ENCODE data around the gene C20orf204.

C20orf204 gene

GRCh38 chr20:64025101-64025825, 10.7 kb upstream of the C20orf204 start:
- H2BK5ac ChIP-seq (ENCODE audit: low read length) = no peak overlapping the region
- H3K27me3 ChIP-seq (ENCODE audit: insufficient read depth, low read length, poor library complexity) = no peaks in the 10 kb centered on the region
- no peak overlapping the region for H3K18ac ChIP-seq (ENCODE audit: low read length)
- H3K23ac ChIP-seq (ENCODE audit: low read length) = no peak overlapping the region
- H3K27ac ChIP-seq (ENCODE audit: low read depth, low read length) = no peak overlapping the region
- no peak overlapping the region for H3K56ac ChIP-seq (ENCODE audit: low read length)
- no peaks in the 10 kb centered on the region for H3K4me1 ChIP-seq (ENCODE audit: control insufficient read depth, low read depth, low read length)
- no peak overlapping the region for H2BK120ac ChIP-seq (ENCODE audit: low read depth, low read length)
- no peak overlapping the region for H2AK5ac ChIP-seq (ENCODE audit: low read length)
- H3K4me2 ChIP-seq (ENCODE audit: low read length) = no peak overlapping the region
- no peak overlapping the region for H4K8ac ChIP-seq (ENCODE audit: low read depth, low read length)
- no peak overlapping the region for H3K4me3 ChIP-seq (ENCODE audit: low read length)
- H3K4ac ChIP-seq (ENCODE audit: low read depth, low read length) = no peak overlapping the region
- DNase-seq = no peak
- no peak overlapping the region for H4K5ac ChIP-seq (ENCODE audit: low read length)
- no peak overlapping the region for H3K9ac ChIP-seq (ENCODE audit: low read length)
- no peaks in the 10 kb centered on the region for H3K79me2 ChIP-seq (ENCODE audit: control insufficient read depth, insufficient read depth, low read length)
- peaks cover 20% of the 10 kb centered on the region for H3K36me3 ChIP-seq (ENCODE audit: control insufficient read depth, insufficient read depth, low read length)
- H2BK15ac ChIP-seq (replicated peaks; ENCODE audit: low read depth) = no peak overlapping the region
- no CpG with 5 or more reads among the region's 18 CpGs for WGBS (ENCODE audit: extremely low coverage, insufficient coverage, low lambda C conversion rate)
- H3K79me1 ChIP-seq (ENCODE audit: low read length) = no peaks in the 10 kb centered on the region

- Histone ChIP-seq H2BK120ac (ENCODE audit: low read depth, low read length) (no peak overlapping the region), H3K79me1 (ENCODE audit: low read length) (no peaks in the 10 kb centered on the region), H2BK5ac (ENCODE audit: low read length) (no peak overlapping the region), H2AK5ac (ENCODE audit: low read length) (no peak overlapping the region), H4K5ac (ENCODE audit: low read length) (no peak overlapping the region), H3K36me3 (ENCODE audit: control insufficient read depth, insufficient read depth, low read length) (peaks cover 21% of the 10 kb centered on the region), H4K8ac (ENCODE audit: low read depth, low read length) (no peak overlapping the region), H3K79me2 (ENCODE audit: control insufficient read depth, insufficient read depth, low read length) (no peaks in the 10 kb centered on the region), H3K18ac (ENCODE audit: low read length) (no peak overlapping the region), H3K56ac (ENCODE audit: low read length) (no peak overlapping the region), H3K23ac (ENCODE audit: low read length) (no peak overlapping the region), H2BK15ac (replicated peaks; ENCODE audit: low read depth) (no peak overlapping the region), H3K9ac (ENCODE audit: low read length) (no peak overlapping the region), H3K4me3 (ENCODE audit: low read length) (no peak overlapping the region), H3K4me1 (ENCODE audit: control insufficient read depth, low read depth, low read length) (no peaks in the 10 kb centered on the region), H3K4me2 (ENCODE audit: low read length) (no peak overlapping the region), H3K27ac (ENCODE audit: low read depth, low read length) (no peak overlapping the region), H3K27me3 (ENCODE audit: insufficient read depth, low read length, poor library complexity) (no peaks in the 10 kb centered on the region), H3K4ac (ENCODE audit: low read depth, low read length) (no peak overlapping the region)
- WGBS (ENCODE audit: extremely low coverage, insufficient coverage, low lambda C conversion rate) = no CpG with 5 or more reads among the region's 29 CpGs
- DNase-seq = no peak
Observed at GRCh38 chr20:64025826-64026412, 10.1 kb upstream of the C20orf204 start.

- peaks cover 19% of the 10 kb centered on the region for H3K36me3 ChIP-seq (ENCODE audit: control insufficient read depth, insufficient read depth, low read length)
Observed at GRCh38 chr20:64027981-64028685, 7.8 kb upstream of the C20orf204 start.

GRCh38 chr20:64029293-64030117, 6.5 kb upstream of the C20orf204 start:
- H3K4me3 ChIP-seq (ENCODE audit: low read length) = no peak overlapping the region
- no CpG with 5 or more reads among the region's 38 CpGs for WGBS (ENCODE audit: extremely low coverage, insufficient coverage, low lambda C conversion rate)
- H3K27me3 ChIP-seq (ENCODE audit: insufficient read depth, low read length, poor library complexity) = no peaks in the 10 kb centered on the region
- H3K18ac ChIP-seq (ENCODE audit: low read length) = no peak overlapping the region
- no peak overlapping the region for H3K23ac ChIP-seq (ENCODE audit: low read length)
- no peak overlapping the region for H2BK5ac ChIP-seq (ENCODE audit: low read length)
- no peak overlapping the region for H3K9ac ChIP-seq (ENCODE audit: low read length)
- no peak for DNase-seq
- no peak overlapping the region for H3K4ac ChIP-seq (ENCODE audit: low read depth, low read length)
- H3K79me1 ChIP-seq (ENCODE audit: low read length) = no peaks in the 10 kb centered on the region
- no peak overlapping the region for H4K8ac ChIP-seq (ENCODE audit: low read depth, low read length)
- H3K4me1 ChIP-seq (ENCODE audit: control insufficient read depth, low read depth, low read length) = no peaks in the 10 kb centered on the region
- H4K5ac ChIP-seq (ENCODE audit: low read length) = no peak overlapping the region
- H2AK5ac ChIP-seq (ENCODE audit: low read length) = no peak overlapping the region
- H3K79me2 ChIP-seq (ENCODE audit: control insufficient read depth, insufficient read depth, low read length) = no peaks in the 10 kb centered on the region
- no peak overlapping the region for H3K56ac ChIP-seq (ENCODE audit: low read length)
- H3K4me2 ChIP-seq (ENCODE audit: low read length) = no peak overlapping the region
- no peak overlapping the region for H2BK15ac ChIP-seq (replicated peaks; ENCODE audit: low read depth)
- peaks cover 18% of the 10 kb centered on the region for H3K36me3 ChIP-seq (ENCODE audit: control insufficient read depth, insufficient read depth, low read length)
- H2BK120ac ChIP-seq (ENCODE audit: low read depth, low read length) = no peak overlapping the region
- no peak overlapping the region for H3K27ac ChIP-seq (ENCODE audit: low read depth, low read length)

More at GRCh38 chr20:64027981-64028685, 7.8 kb upstream of the C20orf204 start:
- DNase-seq = no peak
- Histone ChIP-seq H3K4me2 (ENCODE audit: low read length) (no peak overlapping the region), H3K79me1 (ENCODE audit: low read length) (no peaks in the 10 kb centered on the region), H3K27me3 (ENCODE audit: insufficient read depth, low read length, poor library complexity) (no peaks in the 10 kb centered on the region), H2BK5ac (ENCODE audit: low read length) (no peak overlapping the region), H3K56ac (ENCODE audit: low read length) (no peak overlapping the region), H3K27ac (ENCODE audit: low read depth, low read length) (no peak overlapping the region), H3K18ac (ENCODE audit: low read length) (no peak overlapping the region), H4K5ac (ENCODE audit: low read length) (no peak overlapping the region), H3K79me2 (ENCODE audit: control insufficient read depth, insufficient read depth, low read length) (no peaks in the 10 kb centered on the region), H2BK120ac (ENCODE audit: low read depth, low read length) (no peak overlapping the region), H3K4me1 (ENCODE audit: control insufficient read depth, low read depth, low read length) (no peaks in the 10 kb centered on the region), H3K23ac (ENCODE audit: low read length) (no peak overlapping the region), H2BK15ac (replicated peaks; ENCODE audit: low read depth) (no peak overlapping the region), H2AK5ac (ENCODE audit: low read length) (no peak overlapping the region), H3K4ac (ENCODE audit: low read depth, low read length) (no peak overlapping the region), H3K4me3 (ENCODE audit: low read length) (no peak overlapping the region), H3K9ac (ENCODE audit: low read length) (no peak overlapping the region), H4K8ac (ENCODE audit: low read depth, low read length) (no peak overlapping the region)
- no CpG with 5 or more reads among the region's 24 CpGs for WGBS (ENCODE audit: extremely low coverage, insufficient coverage, low lambda C conversion rate)

- H3K18ac ChIP-seq (ENCODE audit: low read length) = no peak overlapping the region
- H3K23ac ChIP-seq (ENCODE audit: low read length) = no peak overlapping the region
- no peaks in the 10 kb centered on the region for H3K27me3 ChIP-seq (ENCODE audit: insufficient read depth, low read length, poor library complexity)
- H4K8ac ChIP-seq (ENCODE audit: low read depth, low read length) = no peak overlapping the region
- H3K4me1 ChIP-seq (ENCODE audit: control insufficient read depth, low read depth, low read length) = no peaks in the 10 kb centered on the region
- no peak for DNase-seq
- H3K36me3 ChIP-seq (ENCODE audit: control insufficient read depth, insufficient read depth, low read length) = peaks cover 15% of the 10 kb centered on the region
- no peak overlapping the region for H3K27ac ChIP-seq (ENCODE audit: low read depth, low read length)
- no peak overlapping the region for H2BK120ac ChIP-seq (ENCODE audit: low read depth, low read length)
- H2AK5ac ChIP-seq (ENCODE audit: low read length) = no peak overlapping the region
- no peak overlapping the region for H2BK5ac ChIP-seq (ENCODE audit: low read length)
- H3K4ac ChIP-seq (ENCODE audit: low read depth, low read length) = no peak overlapping the region
- H3K4me3 ChIP-seq (ENCODE audit: low read length) = no peak overlapping the region
- no peak overlapping the region for H3K56ac ChIP-seq (ENCODE audit: low read length)
- WGBS (ENCODE audit: extremely low coverage, insufficient coverage, low lambda C conversion rate) = no CpG with 5 or more reads among the region's 20 CpGs
- no peak overlapping the region for H3K9ac ChIP-seq (ENCODE audit: low read length)
- H4K5ac ChIP-seq (ENCODE audit: low read length) = no peak overlapping the region
- no peaks in the 10 kb centered on the region for H3K79me2 ChIP-seq (ENCODE audit: control insufficient read depth, insufficient read depth, low read length)
- H3K79me1 ChIP-seq (ENCODE audit: low read length) = no peaks in the 10 kb centered on the region
- H2BK15ac ChIP-seq (replicated peaks; ENCODE audit: low read depth) = no peak overlapping the region
- no peak overlapping the region for H3K4me2 ChIP-seq (ENCODE audit: low read length)
Observed at GRCh38 chr20:64030371-64031134, 5.4 kb upstream of the C20orf204 start.

Data from mesendoderm (in vitro differentiated cells).